SU-DHL-6 (cell line): ENCODE data around the gene ANXA2.

Source experiments
- EZH2phosphoT487 ChIP-seq: fragments of 200-600 bp; sonication (generic), shearing (Covaris generic); conservative IDR thresholded peaks from 2 replicates; pipeline ENCODE4 v1.6.1; 2018; ENCODE audit warnings: mild to moderate bottlenecking, antibody characterized with exemption, low read length, moderate library complexity, mixed read lengths
- TF ChIP-seq, protein P1 (sequence below): fragments of 200-600 bp; sonication (generic); IDR thresholded peaks from one replicate; pipeline ENCODE4 v1.5.1; 2017; ENCODE audit warnings: antibody characterized with exemption, mild to moderate bottlenecking, low read length, moderate library complexity; ENCODE audit not compliant: insufficient read depth, poor library complexity, severe bottlenecking

DNA sequence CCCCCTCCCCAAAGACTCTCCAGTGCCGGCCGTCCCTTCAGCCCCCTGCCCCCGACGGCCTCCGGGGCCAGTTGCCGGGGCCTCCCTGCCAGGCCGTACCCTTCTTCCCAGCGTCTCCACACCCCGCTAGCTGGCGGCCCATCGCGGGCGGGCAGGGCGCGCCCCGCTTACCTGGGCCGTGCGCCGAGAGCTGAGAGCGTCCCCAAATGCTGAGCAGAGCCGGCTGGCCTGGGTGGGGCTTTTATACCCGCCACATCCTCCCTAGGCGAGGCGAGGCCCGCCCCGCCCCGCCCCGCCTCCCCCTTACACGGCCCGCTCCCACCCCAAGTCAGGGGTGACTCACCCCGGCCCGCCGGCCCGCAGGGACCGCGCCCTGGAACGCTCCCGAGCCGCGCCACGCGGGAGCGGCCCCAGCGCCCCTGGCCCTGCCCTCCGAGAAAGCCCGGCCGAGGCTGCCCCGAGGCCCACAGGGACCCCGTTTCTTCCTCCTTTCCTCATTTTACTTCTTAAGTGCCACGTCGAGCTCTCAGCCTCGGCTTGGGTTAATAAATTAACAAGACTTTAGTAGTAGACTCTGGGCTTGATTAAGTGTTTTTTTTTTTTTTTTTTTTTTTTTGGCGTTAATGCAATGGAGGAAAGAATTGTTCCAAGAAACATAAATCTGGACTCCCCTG is at the start of gene ANXA2:
- TF ChIP-seq, protein P1, sequence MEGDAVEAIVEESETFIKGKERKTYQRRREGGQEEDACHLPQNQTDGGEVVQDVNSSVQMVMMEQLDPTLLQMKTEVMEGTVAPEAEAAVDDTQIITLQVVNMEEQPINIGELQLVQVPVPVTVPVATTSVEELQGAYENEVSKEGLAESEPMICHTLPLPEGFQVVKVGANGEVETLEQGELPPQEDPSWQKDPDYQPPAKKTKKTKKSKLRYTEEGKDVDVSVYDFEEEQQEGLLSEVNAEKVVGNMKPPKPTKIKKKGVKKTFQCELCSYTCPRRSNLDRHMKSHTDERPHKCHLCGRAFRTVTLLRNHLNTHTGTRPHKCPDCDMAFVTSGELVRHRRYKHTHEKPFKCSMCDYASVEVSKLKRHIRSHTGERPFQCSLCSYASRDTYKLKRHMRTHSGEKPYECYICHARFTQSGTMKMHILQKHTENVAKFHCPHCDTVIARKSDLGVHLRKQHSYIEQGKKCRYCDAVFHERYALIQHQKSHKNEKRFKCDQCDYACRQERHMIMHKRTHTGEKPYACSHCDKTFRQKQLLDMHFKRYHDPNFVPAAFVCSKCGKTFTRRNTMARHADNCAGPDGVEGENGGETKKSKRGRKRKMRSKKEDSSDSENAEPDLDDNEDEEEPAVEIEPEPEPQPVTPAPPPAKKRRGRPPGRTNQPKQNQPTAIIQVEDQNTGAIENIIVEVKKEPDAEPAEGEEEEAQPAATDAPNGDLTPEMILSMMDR, result no peak
- no peak for TF ChIP-seq EZH2phosphoT487
